Activated gamma-delta T cell (primary cell): ENCODE results near the gene ZNF710.
"Not testable (repeated sequence)": the region's sequence is repeated elsewhere in the genome, so short reads cannot be mapped to it uniquely, and the experiment has no call there.

ENCODE experiments used
- DNase-seq: peaks from one replicate; lab custom pipeline; 2025; lab: John Stamatoyannopoulos, UW

ZNF710 gene

DNA sequence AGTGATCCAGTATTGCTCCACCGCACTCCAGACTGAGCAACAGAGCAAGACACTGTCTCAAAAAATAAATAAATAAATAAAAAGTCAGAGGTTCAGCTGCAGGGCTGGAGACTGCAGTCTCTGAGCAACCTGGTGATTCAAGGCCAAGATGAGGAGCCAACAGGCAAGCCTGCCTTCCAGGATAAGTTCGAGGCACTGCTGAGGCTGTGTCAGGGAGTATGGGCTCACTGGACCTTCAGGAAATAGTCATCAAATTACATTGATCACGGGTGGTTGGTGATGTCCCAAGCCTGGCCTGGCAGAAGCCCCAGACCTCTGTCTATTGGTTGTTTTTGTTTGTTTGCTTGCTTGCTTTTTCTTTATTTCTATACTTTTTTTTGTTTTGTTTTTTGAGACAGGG lies 59.7 kb downstream of the ZNF710 start:
- DNase-seq = no peak

DNA sequence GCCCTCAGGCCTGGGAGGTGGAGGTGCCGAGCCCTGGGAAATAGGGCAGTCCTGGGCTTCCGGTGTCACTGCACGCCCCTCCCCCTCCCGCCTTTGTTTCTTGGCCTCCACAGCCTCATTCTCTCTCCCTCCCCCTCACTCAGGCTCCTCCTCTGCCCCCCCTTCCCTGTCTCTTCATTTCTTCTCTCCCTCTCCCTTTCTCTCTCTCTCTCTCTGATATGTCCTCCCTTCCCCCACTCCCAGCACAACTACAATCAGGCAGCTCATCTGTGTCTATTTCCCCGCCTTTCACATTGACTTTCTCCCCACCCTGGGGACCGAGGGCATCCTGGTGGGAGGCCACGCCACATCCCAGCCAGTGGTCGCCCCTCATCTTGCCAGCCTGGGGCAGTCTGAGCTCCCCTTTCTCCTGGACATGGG lies 60.9 kb downstream of the ZNF710 start:
- no peak for DNase-seq

GRCh38 chr15:90062462-90062932 lies 61.4 kb downstream of the ZNF710 start:
- DNase-seq = no peak

DNA sequence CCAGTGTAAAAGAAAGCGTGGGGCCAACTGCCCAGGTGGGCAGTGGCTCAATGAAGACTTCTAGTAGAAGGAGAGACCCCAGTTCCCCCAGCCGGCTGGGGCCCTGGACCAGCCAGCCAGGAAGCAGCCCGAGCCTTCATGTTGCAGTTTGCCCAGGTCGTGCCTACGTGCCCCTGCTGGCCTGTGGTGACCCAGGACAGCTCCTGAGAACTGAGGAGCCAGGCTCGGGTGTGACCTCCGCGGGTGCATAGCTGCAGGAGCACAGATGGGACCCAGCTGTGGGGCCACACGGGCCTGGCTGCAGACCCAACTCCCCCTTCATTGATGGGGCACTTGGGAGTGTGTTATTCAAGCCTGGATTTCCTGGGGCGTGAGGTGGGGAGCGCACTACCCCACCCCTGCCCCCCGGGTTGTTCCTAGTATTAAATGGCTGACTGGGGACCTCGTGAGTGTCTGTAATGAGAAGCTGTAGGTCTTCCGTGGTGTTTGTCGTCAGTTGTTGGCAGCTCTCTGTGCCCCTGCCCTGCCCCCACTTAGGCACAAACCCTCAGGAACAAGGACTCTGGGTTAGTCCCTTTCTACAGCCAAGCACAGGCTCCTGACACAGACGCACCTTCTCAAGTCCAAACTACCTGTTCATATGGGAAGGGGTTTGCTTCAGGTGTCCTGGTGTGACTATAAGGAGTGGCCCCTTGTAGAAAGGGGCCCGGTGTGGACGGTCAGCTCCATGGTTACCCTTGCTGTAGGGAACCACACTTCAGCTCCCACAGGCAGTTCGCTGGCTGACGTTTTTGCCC lies 62.0 kb downstream of the ZNF710 start:
- no peak for DNase-seq

DNA sequence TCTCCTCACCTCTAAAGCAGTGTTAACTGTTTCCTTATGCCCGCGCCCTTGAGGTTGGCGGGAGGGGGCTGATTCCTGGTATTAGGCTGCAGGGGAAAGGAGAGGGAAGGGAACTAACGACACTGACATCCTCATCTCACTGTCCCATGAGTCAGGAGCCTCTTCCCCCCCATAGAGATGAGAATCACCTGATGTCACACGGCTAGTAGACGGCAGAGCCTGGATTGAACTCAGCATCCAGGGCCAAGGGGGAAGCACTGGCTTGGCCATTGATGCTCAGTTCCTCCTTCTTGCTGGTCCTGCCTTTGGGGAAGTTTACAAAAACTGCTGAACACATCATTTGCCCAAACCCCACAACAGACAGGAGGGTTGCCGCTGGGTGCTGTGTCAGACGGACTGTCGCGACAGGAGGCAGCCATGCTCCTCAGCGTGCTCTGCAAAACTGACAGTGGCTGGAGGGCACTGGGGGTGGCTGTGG lies 62.7 kb downstream of the ZNF710 start:
- no peak for DNase-seq

- no peak for DNase-seq
These were observed 64.0 kb downstream of the ZNF710 start for GRCh38 chr15:90064911-90065681.

DNA sequence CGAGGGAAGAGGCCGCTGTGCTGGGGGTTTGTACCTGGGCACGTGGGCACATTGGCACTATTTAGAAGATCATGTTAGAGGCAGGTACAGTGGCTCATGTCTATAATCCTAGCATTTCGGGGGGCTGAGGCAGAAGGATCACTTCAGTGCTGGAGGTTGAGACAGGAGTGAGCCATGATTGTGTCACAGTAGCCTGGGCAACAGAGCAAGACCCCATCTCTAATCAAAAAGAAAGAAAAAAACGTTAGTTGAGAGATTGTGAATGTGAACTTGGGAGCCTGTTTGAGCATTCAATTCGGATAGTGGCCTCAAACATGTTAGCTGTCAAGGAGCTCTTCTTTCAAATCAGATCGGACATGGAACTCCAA lies 64.5 kb downstream of the ZNF710 start:
- DNase-seq = no peak

DNA sequence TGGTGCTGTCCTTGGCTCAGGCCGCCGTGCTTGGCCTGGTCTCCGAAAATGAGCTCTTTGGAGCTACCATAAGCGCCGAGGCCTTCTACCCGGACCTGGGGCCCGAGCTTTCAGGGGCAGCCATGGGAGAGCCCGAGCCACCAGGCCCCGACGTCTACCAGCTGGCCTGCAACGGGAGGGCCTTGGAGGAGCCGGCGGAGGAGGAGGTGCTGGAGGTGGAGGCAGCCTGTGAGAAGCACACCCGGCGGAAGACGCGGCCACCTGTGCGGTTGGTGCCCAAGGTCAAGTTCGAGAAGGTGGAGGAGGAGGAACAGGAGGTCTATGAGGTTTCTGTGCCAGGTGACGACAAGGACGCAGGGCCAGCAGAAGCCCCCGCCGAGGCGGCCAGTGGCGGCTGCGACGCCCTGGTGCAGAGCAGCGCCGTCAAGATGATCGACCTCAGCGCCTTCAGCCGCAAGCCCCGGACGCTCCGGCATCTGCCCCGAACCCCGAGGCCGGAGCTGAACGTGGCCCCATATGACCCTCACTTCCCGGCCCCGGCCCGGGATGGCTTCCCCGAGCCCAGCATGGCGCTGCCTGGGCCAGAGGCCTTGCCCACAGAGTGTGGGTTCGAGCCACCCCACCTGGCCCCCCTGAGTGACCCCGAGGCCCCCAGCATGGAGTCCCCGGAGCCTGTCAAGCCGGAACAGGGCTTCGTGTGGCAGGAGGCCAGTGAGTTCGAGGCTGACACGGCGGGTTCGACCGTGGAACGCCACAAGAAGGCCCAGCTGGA lies 66.2 kb downstream of the ZNF710 start:
- DNase-seq = no peak

- DNase-seq = no peak
These were observed 67.0 kb downstream of the ZNF710 start for GRCh38 chr15:90067953-90068606.

DNA sequence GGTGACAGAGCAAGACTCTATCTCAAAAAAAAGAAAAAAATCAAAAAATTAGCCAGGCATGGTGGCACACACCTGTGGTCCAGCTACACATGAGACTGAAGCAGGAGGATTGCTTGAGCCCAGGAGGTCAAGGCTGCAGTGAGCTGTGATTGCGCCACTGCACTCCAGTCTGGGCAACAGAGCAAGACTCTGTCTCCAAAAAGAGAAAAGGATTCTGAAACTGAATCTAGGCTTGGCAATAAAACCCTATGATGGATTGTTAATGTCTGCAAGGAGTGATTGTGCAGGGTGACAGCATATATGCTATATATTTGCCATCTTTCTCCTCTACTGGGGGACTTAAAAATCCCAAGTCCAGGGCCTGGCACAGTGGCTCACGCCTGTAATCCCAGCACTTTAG lies 69.5 kb downstream of the ZNF710 start:
- not testable (repeated sequence) for DNase-seq

DNA sequence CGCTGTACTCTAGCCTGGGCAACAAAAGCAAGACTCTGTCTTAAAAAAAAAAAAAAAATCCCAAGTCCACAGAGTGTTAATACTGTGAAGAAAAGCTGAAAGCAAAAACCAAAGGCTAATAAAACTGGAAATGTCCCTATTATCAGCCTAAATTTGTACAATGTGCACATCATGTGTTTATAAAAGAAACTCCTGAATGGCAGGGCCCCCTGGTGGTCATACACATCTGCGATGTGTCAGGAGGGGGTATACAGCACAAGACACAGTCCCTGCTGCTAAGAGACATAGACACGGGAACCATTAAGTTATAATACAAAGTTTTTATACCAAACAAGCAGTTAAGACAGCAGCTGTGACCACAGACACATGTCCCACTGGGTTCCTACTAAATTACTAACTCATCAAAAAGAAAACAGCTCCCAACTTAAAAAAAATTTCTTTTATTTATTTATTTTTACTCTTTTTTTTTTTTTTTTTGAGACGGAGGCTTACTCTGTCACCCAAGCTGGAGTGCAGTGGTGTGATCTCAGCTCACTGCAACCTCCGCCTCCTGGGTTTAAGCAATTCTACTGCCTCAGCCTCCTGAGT lies 70.2 kb downstream of the ZNF710 start:
- DNase-seq = no peak

DNA sequence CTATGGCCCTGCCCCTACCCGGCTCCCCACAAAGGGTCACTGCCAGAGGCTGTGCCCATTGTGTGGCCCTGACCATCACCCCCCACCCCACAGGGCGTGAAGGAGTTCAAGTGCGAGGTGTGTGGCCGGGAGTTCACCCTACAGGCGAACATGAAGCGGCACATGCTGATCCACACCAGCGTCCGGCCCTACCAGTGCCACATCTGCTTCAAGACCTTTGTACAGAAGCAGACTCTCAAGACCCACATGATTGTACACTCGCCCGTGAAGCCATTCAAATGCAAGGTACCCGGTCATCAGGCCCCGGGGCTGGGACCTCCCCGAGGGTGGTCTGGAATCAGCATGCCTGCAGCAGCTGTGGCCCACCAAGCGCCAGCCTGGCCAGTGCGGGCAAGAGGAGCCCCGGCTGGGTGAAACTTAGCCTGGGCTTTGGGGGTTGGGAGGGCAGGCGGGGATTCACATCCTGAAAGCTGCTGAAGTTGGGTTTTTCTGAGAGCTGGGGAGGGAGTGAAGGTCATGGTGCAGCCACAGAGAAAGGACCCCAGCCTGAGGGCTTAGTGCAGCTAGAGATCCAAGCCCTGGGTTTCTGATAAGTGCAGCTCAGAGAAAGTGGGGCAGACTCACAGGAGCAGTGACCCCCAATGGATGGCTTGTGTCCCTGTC lies 72.0 kb downstream of the ZNF710 start:
- no peak for DNase-seq

- DNase-seq = no peak
These were observed 72.9 kb downstream of the ZNF710 start for GRCh38 chr15:90074023-90074422.

- no peak for DNase-seq
These were observed 73.8 kb downstream of the ZNF710 start for GRCh38 chr15:90074916-90075315.

GRCh38 chr15:90075420-90076289 lies 74.5 kb downstream of the ZNF710 start:
- DNase-seq = no peak

DNA sequence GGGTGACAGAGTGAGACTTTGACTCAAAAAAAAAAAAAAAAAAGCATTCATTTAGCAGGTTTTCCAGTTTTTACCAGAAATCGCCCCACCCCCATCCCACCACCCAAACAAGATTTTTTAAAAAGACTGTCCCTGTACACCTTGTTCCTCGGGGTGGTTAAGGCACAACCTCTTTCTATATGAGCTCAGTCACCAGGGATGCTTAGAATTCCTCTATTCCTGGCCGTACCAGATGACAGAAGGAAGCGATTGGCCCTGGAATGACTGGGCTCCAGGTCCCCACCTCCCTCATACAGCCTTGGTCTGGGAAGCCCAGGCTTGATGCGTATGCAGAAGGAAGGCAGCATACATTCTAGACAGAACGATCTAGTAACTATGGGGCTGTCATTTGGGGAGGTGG lies 75.6 kb downstream of the ZNF710 start:
- DNase-seq = no peak

GRCh38 chr15:90078965-90079364 lies 77.8 kb downstream of the ZNF710 start:
- no peak for DNase-seq

- DNase-seq = no peak
These were observed 78.7 kb downstream of the ZNF710 start for GRCh38 chr15:90079619-90080457.

- DNase-seq = no peak
These were observed 79.3 kb downstream of the ZNF710 start for GRCh38 chr15:90080458-90080755.
